ENCODE results near the gene TNNI3K. TPM values are rescaled to one million over a fixed set of nuclear protein-coding genes. Genes with fewer than 3 reads are reported as not detected.

TNNI3K gene
- total RNA-seq, 6 experiments from 2014 or later = 1.0 TPM; not detected in 5

DNA sequence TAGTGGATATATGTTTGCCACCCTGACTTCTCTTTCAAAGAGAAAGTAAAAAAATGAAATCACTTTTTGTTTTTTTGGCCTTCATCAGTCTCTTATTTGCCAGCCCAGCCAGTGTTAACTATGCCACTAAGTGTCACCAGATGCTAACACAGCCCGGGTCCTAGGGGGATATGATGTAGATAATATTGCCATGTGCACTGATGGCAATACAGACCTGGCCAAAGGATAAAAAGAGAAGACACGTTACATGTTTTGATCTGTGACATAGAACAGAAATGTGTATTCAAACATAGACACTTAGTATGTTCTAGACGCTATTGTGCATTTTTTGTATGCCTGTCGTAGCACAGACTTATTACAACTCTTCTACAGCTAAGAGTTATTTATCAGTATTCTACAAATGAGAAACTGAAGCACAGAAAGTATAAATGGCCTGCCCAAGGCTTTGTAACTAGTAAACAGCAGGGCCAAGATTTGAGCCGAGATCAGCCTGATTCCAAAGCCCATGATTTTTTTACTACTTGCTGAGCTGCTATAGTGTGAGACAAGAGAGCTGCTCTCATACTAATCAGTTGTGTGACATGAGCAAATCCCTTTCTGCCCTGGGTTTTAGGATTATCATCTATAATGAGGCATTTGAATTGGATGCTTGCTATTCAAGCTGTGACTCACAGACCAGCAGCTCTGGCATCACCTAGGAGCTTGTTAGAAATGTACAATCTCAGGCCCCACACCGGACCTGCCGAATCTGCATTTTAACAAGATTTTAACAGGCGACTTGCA, 270.9 kb downstream of the TNNI3K start:
- DNase-seq (no peak), ATAC-seq (no peak)
- Histone ChIP-seq H3K4me3 (no peak overlapping the region), H3K27me3 (no peaks in the 10 kb centered on the region), H3K36me3 (no peaks in the 10 kb centered on the region), H3K9me3 (no peaks in the 10 kb centered on the region), H3K27ac (no peak overlapping the region), H3K4me1 (no peaks in the 10 kb centered on the region)
- TF ChIP-seq, protein P1, sequence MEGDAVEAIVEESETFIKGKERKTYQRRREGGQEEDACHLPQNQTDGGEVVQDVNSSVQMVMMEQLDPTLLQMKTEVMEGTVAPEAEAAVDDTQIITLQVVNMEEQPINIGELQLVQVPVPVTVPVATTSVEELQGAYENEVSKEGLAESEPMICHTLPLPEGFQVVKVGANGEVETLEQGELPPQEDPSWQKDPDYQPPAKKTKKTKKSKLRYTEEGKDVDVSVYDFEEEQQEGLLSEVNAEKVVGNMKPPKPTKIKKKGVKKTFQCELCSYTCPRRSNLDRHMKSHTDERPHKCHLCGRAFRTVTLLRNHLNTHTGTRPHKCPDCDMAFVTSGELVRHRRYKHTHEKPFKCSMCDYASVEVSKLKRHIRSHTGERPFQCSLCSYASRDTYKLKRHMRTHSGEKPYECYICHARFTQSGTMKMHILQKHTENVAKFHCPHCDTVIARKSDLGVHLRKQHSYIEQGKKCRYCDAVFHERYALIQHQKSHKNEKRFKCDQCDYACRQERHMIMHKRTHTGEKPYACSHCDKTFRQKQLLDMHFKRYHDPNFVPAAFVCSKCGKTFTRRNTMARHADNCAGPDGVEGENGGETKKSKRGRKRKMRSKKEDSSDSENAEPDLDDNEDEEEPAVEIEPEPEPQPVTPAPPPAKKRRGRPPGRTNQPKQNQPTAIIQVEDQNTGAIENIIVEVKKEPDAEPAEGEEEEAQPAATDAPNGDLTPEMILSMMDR (IDR thresholded peaks at IDR 0.05) = no peak
- intact Hi-C loops (cut with DNase I) = no loop called here
- 54% methylated on average over 7 of the region's 8 CpGs for WGBS (ENCODE audit: insufficient coverage, low coverage, low lambda C conversion rate, missing lambda C conversion rate)

DNA sequence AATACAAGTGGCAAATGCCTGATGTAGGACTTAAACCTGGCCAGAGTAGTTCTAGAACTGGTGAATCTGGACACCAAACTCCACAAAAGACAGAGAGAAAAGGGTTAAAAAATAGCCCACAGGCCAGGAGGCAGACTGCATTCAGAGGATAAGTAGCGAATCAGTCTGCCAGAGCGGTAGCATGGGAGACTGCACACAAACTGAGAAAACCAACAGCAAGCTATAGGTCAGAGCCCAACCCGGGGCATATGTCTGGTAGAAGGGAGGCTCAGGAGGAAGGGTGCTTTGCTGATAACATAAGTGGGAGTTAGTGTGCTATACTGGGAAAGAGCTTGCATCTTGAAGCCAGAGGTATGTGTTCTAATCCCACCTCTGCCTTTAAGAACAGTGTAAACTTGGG, 273.3 kb downstream of the TNNI3K start:
- Histone ChIP-seq H3K9me3 (no peaks in the 10 kb centered on the region), H3K27ac (no peak overlapping the region), H3K36me3 (no peaks in the 10 kb centered on the region), H3K27me3 (no peaks in the 10 kb centered on the region), H3K4me3 (no peak overlapping the region), H3K4me1 (no peaks in the 10 kb centered on the region)
- no peak for TF ChIP-seq POLR2A (IDR thresholded peaks at IDR 0.05)
- TF ChIP-seq, protein P1 (IDR thresholded peaks at IDR 0.05) = no peak
- ATAC-seq = no peak
- 18% methylated on average over 3 of the region's 3 CpGs for WGBS (ENCODE audit: insufficient coverage, low coverage, low lambda C conversion rate, missing lambda C conversion rate)
- intact Hi-C loops (cut with DNase I) = no loop called here
- no peak for DNase-seq

DNA sequence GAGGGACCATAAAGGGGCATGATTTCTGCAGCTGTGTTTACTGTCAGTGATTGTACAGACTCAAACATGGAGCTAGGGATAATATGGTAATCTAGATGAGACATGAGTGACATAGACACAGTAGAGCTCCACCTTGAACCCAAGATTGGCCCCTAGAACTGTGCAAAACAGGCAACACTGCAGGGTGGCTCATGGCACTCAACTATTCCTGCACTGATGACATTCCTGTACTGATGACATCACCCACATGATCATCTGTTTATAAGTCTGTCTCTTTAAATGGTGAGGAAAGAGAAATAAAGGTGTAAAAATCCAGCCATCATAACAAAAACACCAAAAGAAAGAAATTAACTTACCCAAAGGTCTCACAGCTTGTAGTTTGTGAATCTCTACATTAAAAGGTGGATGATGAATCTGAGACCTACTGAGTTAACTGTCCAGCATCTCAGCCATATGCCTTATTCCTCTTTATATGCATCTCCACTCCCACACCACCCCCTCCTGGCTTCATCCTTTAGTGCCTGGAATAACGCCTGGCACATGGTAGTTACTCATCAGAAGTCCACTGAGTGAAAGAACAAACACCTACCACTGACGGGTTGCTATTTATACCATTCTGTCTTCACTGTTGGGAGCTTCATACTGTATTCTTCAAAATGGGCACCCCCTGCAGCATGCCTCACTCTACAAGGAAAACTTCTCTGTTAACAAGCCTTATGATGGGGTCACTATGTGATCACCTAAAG, 277.2 kb downstream of the TNNI3K start, which contains the start of gene LRRC53:
LRRC53 (minus strand) TSS at position 442 of the 746 bp plus-strand sequence. CDS start 29,262 bp downstream, outside the sequence.
- no peak within 1 kb of the TSS for H3K27ac ChIP-seq
- no peaks in the 10 kb centered on the region for H3K36me3 ChIP-seq
- intact Hi-C loops (cut with DNase I) = no loop called here
- 14% methylated on average over 2 of the region's 2 CpGs for WGBS (ENCODE audit: insufficient coverage, low coverage, low lambda C conversion rate, missing lambda C conversion rate)
- no peak for ATAC-seq
- no peaks in the 10 kb centered on the region for H3K4me1 ChIP-seq
- H3K27me3 ChIP-seq = no peaks in the 10 kb centered on the region
- H3K4me3 ChIP-seq = no peak within 1 kb of the TSS
- TF ChIP-seq, protein P1 (IDR thresholded peaks at IDR 0.05) = no peak
- no peak for TF ChIP-seq POLR2A (IDR thresholded peaks at IDR 0.05)
- no peaks in the 10 kb centered on the region for H3K9me3 ChIP-seq
- DNase-seq = no peak

DNA sequence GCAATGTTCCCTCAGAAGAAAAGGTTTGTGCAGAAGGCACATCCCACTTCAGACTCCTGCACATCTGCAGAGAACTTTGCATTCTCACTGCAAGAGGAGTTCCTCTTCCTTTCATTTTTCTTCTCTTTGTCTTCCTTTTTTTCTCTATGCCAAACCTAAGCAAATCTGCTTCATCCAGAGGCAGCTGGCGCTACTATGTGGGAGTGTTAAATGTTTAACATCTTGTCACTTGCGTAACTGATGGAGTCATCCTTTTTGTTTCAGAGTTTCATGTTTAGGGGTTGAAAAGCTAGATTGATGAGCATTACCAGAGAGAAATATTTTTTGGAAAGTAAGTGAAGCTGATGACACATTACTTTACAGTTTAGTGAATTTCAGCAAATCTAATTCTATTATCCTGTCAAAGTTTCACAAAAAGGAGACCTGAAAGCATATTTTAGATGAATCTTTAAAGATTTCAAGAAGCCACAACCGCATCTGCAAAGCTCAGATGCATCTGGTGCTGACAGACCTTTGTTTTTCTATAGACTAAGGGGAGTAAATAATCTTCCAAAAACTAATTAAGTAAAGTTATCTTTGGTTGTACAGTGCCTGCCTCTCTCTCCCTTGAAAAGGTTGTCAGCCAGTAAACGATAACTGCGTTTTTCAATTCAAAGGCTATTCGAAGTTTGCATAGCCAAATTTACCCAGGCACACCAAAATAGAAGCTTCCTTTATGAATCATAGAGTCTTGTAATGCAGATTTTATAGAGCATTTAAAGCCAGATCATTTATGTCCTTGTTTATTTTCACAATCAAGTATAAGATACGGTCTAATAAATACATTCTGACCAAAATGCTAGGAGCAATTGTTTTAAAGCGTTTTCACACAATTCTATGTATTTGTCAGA, 278.5 kb downstream of the TNNI3K start:
- intact Hi-C loops (cut with DNase I) = no loop called here
- 49% methylated on average over 8 of the region's 8 CpGs for WGBS (ENCODE audit: insufficient coverage, low coverage, low lambda C conversion rate, missing lambda C conversion rate)
- H3K27ac ChIP-seq = no peak overlapping the region

More for the DNA sequence above, 278.5 kb downstream of the TNNI3K start:
- Histone ChIP-seq H3K9me3 (no peaks in the 10 kb centered on the region), H3K27me3 (no peaks in the 10 kb centered on the region), H3K4me1 (no peaks in the 10 kb centered on the region), H3K4me3 (no peak overlapping the region), H3K36me3 (no peaks in the 10 kb centered on the region)
- DNase-seq (no peak), ATAC-seq (peak in 1 of 4 donors; percentile 34)
- TF ChIP-seq POLR2A (IDR thresholded peaks at IDR 0.05) = no peak
- TF ChIP-seq, protein P1 (IDR thresholded peaks at IDR 0.05) = no peak

Measured in right lobe of liver (tissue), 6 donors.